PFSK-1 (cell line): ENCODE data around the gene ITGA1.

Source experiments
- FOXP2 ChIP-seq: optimal IDR thresholded peaks from 2 replicates; pipeline ENCODE3; 2011; ENCODE audit warnings: borderline replicate concordance, control low read depth, inconsistent platforms; ENCODE audit not compliant: insufficient read depth; ENCODE audit errors: extremely low read length, extremely low read depth
- POLR2AphosphoS5 ChIP-seq: IDR thresholded peaks from 2 replicates; pipeline ENCODE4 v1.6.1; 2012; ENCODE audit warnings: low read depth, mild to moderate bottlenecking, control low read depth, low read length, moderate library complexity
- REST ChIP-seq, 2 experiments: IDR thresholded peaks; 2 replicates each; pipeline versions ENCODE4 v1.6.1 to v1.8.0; 2011 to 2012; ENCODE audit warnings: low read depth in 2 of 2, low read length in 2 of 2, control low read depth in 1 of 2, inconsistent platforms in 1 of 2, mild to moderate bottlenecking in 1 of 2, moderate library complexity in 1 of 2; ENCODE audit not compliant: insufficient read depth in 1 of 2
- SIN3A ChIP-seq: IDR thresholded peaks from 2 replicates; pipeline ENCODE4 v1.6.1; 2012; ENCODE audit warnings: mild to moderate bottlenecking, low read length, moderate library complexity, borderline replicate concordance; ENCODE audit not compliant: insufficient read depth
- TAF1 ChIP-seq: IDR thresholded peaks from 2 replicates; pipeline ENCODE4 v1.6.1; 2012; ENCODE audit warnings: low read length, control low read depth, borderline replicate concordance; ENCODE audit not compliant: insufficient read depth

The ITGA1 gene

DNA sequence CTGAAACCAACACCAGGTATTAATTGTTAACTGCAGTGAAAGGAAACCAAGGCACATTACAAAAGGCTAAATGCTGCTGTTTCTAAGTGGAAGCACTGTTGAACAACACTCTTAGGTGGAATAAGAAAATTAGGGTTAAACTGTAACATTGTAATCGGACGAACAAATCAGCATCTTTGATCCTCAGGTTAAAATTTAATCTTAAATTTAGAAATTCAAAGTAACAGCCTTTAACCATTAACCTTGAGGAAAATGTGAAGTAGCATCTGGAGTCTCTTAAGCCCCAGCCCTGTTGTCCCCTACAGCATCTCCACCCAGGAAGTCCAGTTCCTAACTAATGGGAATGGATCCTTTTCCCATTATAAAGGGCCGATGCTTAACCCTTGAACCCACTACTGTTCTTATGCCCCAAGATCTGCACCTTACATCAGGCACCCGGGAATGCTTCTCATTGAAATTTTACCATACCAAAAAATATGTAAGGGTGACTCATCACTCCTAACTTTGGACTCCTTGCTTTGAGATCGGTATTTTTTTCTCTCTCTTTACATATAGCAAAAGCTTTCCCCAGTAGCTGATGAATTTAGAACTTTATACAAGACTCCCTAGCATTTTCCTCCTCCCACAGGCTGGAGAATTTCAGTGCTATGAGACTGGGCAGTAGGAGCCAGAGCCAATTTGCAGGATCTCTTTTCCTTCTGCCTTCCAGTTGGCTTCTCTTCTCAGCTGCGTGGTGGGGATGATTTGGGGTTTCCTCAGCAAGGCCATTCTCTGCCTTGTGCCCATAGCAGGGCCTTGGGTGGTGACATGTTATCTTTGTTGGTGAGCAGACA lies 169.4 kb downstream of the ITGA1 start:
- TF ChIP-seq SIN3A (no peak), REST (IDR thresholded peaks at IDR 0.05; ENCODE audit: insufficient read depth in 1 of 2, low read depth in 2 of 2, low read length in 2 of 2) (no peak), FOXP2 (no peak), TAF1 (no peak), POLR2AphosphoS5 (no peak)

DNA sequence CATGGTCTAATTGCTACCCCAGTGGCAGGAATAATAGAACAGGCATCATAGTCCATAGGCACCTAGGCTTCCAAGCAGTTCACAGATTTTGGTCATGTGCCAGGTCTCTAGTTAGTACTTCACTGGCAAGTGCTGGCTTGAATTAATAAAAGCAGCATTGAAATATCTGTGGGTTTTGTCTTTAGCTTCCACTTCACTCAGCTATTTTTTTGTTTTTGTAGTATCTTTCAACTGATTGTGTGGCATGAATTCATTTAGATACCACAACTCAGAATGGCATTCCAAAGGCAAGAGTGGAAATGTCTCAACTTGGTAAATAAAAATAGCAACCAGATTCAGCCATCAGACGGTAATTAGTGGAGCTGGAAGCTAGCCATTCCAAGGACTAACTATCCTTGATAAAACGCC lies 173.6 kb downstream of the ITGA1 start:
- TF ChIP-seq SIN3A (no peak), POLR2AphosphoS5 (no peak), TAF1 (no peak), REST (IDR thresholded peaks at IDR 0.05; ENCODE audit: insufficient read depth in 1 of 2, low read depth in 2 of 2, low read length in 2 of 2) (no peak)

DNA sequence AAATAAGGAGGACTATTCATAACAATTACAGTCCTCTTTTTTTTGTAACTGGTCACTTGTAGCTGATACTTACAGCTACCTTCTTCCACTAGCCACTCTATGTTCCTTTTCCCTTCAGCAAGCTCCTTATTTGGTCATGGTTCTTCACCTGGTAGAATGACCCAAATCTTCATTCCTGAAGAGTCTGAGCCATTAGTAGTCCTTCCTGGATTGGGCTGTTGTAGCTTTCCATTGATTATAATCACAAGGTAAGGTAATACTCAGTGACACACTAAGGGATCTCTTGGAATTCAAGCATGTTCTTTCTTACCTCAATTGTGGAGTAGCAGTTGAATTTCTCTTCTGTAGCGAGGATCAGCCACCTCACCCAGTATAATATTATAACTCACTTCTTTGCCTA lies 175.9 kb downstream of the ITGA1 start:
- TF ChIP-seq POLR2AphosphoS5 = no peak
- no peak for TF ChIP-seq SIN3A
- TF ChIP-seq REST (IDR thresholded peaks at IDR 0.05; ENCODE audit: insufficient read depth in 1 of 2, low read depth in 2 of 2, low read length in 2 of 2) = no peak
- no peak for TF ChIP-seq FOXP2
- TF ChIP-seq TAF1 = no peak

DNA sequence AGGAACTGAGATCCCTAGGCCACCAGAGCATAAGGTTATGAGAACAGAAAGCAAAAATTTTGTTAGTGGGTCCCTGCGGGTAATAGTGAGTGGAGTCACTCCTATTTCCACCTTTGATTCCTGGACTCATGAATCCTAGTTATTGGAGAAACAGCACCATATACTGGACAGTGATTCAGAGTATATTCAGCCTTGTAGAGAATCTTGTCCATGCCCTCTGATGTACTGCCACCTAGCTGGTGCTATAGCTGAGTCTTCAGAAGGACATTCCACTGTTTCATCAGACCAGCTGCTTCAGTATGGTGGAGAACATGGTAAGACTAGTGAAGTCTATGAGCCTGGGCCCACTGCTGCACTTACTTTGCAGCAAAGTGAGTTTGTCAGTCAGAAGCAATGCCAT lies 176.4 kb downstream of the ITGA1 start:
- TF ChIP-seq TAF1 (no peak), SIN3A (no peak)

DNA sequence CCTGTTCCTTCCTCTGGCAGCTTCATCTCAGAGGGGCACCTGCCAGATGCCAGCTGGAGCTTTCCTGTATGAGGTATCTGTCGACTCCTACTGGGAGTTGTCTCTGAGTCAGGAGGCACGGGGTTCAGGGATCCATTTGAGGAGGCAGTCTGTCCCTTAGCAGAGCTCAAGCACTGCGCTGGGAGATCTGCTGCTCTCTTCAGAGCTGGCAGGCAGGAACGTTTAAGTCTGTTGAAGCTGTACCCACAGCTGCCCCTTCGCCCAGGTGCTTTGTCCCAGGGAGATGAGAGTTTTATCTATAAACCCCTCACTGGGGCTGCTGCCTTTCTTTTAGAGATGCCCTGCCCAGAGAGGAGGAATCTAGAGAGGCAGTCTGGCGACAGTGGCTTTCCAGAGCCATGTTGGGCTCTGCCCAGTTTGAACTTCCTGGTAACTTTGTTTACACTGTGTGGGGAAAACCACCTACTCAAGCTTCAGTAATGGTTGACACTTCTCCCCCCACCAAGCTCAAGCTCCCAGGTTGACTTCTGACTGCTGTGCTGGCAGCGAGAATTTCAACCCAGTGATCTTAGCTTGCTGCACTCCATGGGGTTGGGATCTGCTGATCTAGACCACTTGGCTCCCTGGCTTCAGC lies 189.7 kb downstream of the ITGA1 start:
- TF ChIP-seq TAF1 (no peak), POLR2AphosphoS5 (no peak), SIN3A (no peak), REST (IDR thresholded peaks at IDR 0.05; ENCODE audit: insufficient read depth in 1 of 2, low read depth in 2 of 2, low read length in 2 of 2) (no peak), FOXP2 (no peak)
